NCI-H526 (cell line): ENCODE results near the gene SMOC1.

Experiments used
- DNase-seq, 2 experiments: peaks; one replicate each; lab custom pipeline; 2025; lab: John Stamatoyannopoulos, UW

SMOC1 gene

DNA sequence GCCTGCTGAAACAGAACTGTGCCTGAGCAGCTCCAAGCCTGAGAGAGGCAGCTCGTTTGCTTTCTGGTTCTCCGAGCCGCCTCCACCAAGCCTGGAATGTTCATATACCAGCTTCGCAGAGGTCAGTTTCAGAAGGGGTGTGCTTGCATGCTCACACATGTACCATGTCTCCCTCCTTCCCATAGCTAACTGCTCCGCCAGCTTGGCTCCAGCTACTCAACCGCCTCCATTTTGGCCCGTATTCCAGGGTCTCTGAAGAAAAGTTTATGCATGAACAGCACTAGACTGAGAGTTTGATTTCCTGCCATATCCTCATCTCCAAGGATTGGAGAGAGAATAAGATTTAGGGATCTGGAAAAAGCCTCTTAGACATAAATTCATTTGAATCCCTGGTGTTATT lies 103.7 kb downstream of the SMOC1 start:
- no peak for DNase-seq

DNA sequence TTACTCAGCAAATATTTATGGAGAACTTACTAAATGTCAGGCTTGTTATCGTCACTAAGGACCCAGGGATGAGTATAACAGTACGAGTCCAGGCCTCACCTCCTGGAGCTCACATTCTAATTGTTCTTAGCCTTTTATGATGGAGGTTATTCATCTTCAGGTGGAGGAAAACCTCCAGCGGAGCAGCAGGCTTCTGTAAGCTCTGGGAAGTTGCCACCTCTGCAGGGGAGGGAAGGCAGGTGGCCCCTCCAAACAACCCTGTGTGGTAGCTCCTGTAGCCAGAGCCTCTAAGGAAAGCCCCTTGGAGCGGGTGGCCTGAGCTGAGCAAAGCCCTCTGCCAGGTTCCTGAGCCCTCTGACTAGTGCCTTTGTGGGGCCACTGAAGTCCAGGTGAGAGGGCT lies 104.1 kb downstream of the SMOC1 start:
- DNase-seq: no peak

DNA sequence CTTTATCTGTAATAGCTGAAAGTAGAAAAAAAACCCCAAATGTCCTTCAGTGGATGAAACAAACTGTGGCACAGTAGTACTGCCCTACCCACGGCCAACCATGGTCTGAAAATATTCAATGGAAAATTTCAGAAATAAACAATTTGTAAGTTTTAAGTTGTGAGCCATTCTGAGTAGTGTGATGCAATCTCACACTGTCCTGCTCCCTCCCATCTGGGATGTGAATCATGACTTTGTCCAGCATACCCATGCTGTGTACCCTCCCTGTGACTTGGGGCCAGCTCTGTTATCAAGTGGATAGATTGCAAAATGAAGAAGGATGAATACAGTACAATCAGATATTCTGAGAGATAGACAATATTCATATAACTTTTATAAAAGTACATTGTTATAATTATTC lies 106.2 kb downstream of the SMOC1 start:
- no peak for DNase-seq

DNA sequence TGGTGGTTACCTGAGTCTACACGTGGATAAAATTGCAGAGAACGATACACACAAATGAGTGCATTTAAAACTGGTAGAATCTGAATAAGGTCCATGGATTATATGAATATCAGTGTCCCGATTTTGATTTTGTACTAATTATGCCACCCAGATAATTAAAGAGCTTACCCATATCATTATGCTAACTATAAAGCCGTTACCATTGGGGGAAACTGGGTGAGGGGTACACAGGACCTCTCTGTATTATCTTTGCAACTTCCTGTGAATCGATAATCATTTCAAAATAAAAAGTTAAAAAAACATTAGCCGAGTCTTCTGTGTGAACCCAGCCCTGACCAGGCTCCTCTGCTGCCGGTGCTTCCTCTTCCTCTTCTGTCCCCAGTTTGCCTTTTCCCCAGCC lies 107.1 kb downstream of the SMOC1 start:
- no peak for DNase-seq

DNA sequence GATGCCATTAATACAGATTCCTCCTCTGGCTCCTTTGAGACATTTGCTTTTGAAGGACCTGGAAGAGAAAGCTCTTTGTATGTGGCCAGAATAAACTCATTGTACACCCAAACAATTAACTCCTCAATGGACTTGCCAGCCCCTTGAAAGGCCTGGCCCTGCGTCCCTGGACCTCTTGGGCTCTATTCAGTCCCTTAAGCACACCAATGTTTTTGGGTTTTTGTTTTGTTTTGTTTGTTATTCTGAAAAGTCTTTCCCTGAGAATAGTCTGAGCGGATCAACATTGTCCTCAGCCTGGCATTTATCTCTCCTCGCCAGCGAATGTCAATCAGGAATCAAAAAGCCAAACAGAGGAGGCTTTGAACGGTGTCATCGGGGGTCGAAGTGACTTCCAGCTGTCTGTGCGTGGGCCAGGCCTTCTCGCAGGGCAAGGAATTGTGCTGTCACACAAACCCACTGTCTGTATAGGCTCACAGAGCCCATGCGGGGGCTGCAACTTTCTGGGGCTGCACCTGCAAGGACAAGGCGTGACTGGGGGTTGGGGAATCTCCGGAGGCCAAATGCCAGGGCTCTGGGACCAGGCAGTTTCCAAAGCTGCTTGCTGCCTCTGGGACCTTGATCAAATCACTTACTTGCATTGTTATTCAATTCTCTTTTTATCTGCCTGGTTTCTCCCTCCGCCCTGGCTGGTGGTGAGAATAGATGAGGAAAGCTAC lies 108.3 kb downstream of the SMOC1 start:
- no peak for DNase-seq

DNA sequence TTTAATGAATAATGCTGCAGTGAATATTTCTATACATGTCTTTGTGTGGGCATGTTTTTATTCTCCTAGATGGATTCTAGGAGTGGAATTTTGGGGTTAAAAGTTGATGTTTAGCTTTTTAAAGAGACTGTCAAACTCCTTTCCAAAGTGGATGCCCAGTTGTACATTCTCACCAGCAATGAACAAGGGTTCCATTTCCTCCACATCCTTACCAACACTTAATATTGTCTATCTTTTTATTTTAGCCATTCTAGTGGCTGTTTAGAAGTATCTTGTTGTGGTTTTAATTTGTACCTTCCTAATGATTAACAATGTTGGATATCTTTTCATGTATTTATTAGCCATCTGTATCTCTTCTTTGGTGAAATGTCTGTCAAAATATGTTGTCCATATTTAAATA lies 109.8 kb downstream of the SMOC1 start:
- DNase-seq: no peak

DNA sequence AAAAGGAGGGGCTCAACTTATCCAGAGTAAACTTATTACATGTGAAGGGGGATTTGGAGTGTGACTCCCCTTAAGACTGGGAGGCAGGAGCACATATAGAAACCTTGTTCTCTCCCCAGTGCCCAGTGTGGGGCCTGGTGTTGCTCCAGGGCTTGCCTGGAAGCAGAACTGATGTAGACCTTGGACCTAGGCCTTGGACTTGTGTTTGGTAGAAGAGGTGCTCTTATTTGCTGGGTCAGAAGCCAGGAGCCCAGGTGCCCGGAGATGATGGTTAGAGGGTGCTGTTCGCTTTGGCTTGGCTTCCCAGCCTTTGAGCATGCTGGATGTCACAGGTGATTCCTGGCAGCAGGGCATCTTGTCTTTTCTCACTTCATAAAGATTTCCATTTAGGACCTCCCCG lies 110.4 kb downstream of the SMOC1 start:
- no peak for DNase-seq

DNA sequence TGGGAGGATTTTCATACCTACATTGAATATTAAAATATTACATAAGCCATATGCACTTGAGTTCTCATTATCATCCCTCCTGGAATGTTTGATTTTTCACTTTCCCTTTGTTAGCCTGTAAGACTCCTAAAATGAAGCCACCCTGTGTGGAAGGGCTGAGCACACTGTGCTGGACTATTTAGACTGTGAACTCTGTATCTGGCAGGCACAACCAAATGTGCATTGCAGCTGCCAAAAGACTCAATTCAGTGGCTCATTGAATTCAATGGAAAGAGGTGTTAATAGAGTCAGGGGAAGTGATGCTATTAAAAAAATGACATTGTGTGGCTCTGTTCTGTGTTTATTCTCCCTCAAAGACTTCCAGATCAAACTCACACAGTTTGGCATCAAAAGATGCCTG lies 111.1 kb downstream of the SMOC1 start:
- DNase-seq: no peak

DNA sequence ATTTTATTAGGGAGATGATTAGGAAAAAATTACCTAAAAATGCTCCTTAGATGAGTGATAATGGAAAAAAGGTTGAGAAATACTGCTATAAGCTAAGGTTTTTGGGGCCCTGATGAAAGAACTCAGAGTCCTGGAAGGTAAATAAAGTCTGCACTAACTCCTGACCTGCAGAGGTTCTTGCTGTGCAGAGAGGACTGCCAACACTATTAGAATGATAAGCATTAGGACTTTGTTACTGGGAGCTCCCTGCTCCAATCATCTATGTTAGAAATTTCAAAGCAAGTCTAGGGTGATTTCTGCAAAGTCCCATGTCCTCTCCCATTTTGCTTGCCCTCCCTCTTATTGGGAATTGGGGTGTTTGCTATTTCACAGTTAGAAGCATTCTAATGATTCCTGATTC lies 112.2 kb downstream of the SMOC1 start:
- no peak for DNase-seq

DNA sequence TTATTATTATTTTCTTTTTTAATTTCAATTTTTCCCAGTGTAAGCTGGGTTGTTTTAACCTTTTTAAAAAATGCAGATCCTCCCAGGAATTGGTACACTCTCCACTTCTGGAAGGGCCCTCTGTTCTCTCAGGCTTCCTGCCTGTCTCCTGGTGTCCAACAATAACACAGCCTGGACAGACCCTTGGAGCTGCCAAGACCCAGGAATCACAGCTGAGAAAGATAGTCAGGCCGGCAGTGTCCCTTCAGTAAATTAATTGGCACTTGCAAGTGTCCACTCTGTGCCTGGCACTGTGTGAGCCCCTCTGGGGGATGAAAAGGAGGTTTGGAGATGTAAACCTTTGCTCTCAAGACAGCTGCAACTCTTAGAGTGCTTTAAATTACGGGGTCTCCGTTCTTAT lies 113.3 kb downstream of the SMOC1 start:
- DNase-seq: no peak

DNA sequence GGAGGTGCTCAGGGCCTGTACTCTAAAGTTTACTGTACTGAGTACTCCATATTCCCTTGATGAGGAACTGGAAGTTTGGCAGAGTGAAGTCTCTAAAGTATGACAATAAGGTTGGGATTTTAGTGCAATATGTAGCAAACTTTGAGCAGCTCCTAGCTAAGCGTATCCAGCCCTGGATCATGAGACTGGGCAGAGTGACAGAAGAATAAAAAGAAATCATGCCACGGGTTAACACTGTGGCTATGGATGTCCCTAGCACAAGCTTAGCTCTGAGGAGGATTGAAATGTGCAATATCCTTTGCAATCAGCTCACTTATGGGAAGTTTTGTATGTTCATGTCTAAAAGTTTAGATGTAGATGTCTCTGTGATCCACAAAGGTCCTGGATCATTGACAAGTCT lies 114.1 kb downstream of the SMOC1 start:
- no peak for DNase-seq

DNA sequence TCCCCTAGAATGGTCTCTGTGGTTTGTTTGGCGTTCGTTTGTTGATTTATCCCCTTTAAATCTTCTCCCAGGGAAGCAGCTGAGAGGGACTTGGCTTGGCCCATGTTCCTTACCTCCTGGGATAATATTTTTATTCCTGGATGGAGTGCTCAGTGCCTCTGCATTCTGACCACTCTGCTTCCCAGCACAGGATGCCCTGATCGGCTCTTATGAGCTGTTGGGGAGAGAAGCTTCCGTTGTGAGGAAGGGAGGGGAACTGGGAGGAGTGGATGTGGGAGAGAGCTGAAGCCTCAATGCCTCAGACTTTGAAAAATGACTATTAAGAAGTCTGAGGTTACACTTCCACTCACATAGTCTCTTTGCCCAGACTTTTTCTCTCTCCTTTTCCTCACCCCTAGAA lies 114.8 kb downstream of the SMOC1 start:
- DNase-seq: no peak

DNA sequence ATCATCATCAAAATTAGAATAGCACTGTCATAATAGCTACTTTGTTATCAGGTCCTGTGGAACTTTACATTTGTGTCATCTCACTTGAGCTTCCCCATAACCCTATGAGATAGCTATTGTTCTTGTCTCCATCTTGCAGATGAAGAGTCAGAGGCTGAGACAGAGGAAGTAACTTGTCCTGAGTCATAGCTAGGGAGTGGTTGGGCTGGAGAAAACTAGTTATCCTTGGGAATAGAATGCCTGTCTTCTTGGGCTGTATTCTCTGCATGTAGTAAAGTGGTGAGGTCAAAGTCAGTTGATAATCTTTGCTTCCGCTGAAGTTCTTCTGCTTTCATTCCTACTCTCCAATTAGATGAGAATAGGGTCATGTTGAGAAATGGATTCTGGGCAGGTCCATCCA lies 117.0 kb downstream of the SMOC1 start:
- DNase-seq: no peak

DNA sequence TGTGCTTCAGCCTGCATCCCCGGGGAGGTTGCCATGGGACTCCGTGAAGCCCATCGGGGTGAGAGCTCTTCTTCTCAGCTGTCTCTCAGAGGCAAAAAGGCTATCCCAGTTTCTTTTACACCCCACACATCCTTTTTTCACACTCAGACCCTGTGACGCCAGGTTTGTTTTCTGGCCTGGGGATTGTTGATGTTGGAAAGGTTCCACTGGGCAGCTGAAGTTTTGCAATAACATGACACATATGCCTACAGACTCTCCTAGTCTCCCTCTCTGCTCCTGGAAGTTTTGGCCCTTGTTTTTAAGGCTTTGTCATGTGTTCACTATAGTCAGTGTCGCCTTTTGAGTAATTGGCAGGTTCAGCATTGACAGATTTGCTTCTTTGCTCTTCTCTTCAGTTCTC lies 118.6 kb downstream of the SMOC1 start:
- no peak for DNase-seq

DNA sequence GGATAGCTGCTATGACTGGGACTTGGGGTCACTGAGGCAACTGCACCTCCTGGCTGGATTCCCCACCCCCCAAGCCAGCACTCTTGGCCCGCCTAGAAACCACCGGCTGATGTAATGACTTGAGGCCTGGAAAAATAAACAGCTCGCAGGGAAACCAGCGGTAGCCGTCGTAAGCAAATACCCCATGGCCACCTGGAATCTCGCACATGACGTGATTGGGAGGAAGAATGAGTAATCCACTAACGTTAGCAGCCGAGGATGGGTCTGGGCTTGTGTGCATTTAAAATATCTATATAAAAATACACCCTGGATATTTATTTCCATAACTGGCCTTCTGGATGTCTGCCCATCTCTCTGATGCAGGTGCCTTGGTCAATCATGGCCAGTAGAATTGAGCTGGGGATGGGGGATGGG lies 120.1 kb downstream of the SMOC1 start:
- peak; percentile 91 for DNase-seq

DNA sequence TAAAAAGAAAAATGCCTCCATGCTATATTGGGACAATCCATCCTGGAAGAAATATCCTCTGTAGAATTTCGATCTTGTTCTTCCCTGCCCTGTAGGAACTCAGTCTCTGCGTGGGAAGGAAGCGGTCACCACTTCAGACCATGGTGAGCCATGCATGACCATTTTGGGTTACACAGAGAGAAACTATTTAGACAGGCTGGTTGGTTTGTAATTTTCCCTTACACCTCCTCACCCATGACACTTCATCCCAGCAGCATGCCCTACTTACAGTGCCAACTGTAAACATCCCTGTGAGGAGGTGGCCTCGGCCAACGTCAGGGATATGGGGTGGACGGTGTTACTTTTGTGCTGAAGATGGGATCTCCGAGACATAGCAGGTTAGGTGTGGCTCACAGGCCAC lies 121.4 kb downstream of the SMOC1 start:
- no peak for DNase-seq

DNA sequence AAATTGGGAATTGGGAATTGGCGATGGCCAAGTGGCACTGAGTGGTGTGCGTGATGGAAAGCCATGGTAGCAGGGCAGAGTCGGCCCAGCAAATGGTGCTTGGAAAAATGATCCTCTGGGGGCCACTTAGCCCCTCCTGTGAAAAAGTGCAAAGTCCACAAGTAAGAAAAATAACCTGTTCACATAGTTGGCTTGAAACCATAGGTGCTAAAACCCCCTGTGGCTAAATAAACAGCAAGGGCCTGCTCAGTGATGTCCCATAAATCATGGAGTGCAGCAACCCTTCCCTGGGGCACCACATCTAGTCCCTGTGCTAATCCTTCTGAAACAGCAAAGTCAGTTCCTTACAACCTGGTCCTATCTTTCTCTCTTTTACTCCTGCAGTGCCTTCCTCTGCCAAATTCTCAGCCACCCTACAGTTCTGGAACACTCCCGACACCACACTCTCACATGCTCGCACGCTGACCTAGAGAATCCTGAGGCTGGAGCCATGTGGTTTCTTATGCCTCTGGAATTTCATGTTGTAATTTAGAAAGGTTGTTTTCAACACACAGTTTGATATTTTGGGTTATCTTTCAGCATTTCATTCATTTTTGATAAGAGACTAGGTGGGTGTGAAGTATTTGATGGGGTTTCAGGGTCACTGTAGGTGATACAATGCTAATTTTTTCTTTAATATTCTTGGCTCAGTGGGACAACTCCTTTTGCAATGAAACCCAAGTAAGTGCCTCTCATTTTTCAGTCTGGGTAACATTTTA lies 123.6 kb downstream of the SMOC1 start:
- peak; percentile 7 to 29 for DNase-seq

DNA sequence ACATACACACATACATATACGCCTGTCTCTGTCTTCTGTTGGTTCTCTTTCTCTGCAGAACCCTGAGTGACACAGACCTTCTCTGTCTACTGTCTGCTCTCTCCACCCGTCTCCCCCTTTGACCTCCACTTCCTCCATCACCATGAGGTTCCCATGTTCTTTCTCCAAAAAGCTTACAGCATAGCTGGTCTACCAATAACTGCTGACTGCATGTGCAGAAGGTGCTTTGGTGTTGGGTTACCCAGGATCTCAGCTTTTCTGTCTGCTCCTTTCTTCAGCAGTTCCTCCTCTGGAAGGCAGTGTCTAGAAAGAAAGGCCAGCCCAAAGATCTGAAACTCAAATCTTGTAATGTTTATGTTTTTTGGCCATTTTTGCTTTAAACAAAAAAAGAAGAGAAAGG lies 125.6 kb downstream of the SMOC1 start:
- DNase-seq: no peak

DNA sequence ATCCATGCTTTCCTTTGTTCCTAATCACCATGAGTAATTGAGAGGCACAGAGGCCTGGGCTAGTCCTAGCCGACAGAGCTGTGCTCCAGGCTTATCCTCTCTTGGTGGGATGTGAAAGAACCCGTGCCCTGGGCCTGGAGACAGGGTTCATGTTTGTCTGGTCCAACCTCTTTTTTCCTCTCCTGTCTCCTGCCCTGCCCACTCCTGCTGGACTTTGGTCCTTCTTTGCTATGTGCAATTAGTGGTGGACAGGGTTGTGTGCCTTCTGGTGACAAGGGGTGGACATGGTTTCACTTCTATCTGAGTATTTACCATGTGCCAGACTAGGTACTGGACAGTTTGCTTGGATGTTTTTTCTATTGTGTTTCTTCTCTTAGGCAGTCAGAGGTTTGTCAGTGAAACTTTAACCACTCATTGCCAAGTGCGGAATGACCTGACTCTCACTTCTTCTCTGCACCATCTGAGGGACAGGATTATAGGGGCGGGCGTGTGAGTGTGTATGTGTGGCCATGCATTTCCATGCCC lies 126.1 kb downstream of the SMOC1 start:
- DNase-seq: peak in 1 of 2 experiments; percentile 10

DNA sequence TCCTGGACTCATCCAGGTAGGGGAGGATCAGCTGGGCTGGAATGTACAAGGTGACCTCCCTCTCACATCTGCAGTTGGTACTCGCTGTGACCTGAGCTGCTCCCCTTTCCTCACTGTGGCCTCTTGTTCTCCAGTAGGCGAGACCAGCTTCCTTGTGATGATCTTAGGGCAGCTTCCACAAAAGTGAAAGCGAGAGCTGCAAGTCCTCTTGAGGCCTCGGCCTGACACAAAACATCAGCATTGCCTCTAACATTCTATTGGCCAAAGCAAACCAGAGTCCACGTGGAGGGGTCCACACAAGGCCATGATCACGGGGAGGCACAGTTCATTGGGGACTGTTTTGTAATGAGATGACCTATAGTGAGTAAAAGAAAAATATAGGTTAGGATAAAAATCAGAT lies 127.5 kb downstream of the SMOC1 start:
- DNase-seq: no peak

DNA sequence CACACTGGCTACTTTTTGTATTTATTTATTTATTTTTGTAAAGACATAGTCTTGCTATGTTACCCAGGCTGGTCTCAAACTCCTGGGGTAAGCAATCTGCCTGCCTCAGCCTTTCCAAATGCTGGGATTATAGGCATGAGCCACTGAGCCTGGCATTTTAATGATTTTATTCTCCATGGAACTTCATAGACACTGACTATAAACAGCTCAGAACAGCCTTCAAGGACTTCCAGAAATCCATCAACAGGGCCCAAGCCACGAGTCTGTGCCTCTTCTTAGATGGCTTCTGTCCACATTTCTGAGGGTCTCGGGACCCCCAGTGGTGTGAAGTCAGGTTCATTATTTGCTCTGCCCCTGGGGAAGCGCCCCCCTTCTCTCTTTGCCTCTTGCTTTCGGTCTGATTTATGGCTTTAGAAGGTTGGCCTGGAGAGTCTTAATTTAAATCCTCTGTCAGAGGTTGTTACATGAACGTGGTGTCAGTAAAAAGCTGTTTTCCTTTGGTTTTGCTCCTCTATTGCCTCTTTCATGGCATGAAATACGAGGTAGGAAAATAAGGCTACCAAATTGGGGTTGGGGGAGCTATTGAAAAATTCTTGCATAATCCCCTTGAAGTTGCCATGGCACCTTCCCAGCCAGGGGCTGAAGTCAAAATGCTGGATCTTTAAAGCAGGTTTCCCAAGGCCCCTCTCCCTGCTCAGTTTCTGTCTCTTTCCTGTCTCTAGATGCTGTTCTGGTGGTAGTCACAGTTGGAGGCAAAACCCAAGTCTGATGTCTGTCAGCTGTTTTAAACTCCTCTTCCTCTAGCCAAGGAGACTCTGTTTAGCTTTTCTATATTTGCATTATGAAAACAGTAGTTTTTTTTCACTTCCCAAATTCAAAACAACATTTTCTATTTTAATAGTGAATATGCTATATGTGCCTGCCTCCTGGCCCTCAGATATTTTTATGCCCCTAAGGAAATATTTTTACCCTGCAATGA lies 129.4 kb downstream of the SMOC1 start:
- DNase-seq: no peak

DNA sequence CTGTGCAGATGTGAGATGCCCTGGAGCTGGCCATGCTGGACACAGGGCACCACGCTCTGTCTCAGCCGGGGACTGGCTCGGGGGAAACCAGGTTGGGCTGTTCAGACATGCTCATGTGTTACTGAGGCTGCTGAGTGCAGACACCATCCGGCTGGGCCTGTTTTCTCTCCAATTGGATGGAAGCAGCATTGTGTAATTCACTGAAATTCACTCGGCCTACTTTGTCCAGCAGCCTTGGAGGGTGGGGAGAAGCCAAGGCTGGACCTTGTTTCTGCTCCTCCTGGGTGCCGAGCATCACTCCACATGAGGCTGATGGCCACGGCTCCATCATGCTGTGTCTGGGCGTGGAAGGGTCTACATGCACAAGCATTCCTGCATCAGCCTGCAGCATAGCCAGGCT lies 130.7 kb downstream of the SMOC1 start:
- no peak for DNase-seq
